ENCODE measurements around the gene STX3. TPM values are rescaled to one million over a fixed set of nuclear protein-coding genes. Genes with fewer than 3 reads are reported as not detected.

The STX3 gene
- total RNA-seq, 2 donors from 2014 or later, result 25.7 to 32.2 TPM

DNA sequence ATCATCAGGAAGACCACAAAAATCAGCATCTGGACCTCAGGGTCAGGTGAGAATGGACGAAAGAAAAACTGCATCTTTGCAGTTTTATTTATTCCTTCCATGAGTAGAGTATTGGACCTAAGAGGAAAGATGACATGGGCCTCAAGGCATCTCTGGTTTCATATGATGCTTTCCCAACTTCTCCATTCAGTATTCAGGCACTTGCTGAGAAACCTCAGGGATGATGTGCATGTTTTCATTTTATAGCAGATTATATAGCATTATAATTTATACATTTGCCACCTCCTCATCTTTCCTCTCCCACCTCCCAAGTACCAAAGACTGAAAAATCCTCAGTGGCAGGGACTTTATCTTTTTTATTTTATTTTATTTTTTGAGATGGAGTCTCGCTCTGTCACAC is 41.4 kb upstream of the STX3 start, which contains the start of gene OR10V1:
TSS of gene OR10V1 (minus strand) at position 101 of the 400 bp plus-strand sequence. CDS start at position 101, 0 bp downstream.
- H3K27ac ChIP-seq, result no peak within 1 kb of the TSS
- no peaks in the 10 kb centered on the region for H3K36me3 ChIP-seq
- no peaks in the 10 kb centered on the region for H3K27me3 ChIP-seq (replicated peaks; ENCODE audit: insufficient read depth)
- H3K4me3 ChIP-seq, result no peak within 1 kb of the TSS
- TF ChIP-seq CTCF (IDR thresholded peaks at IDR 0.05), result no peak
- DNase-seq (ENCODE audit: low spot score) (no peak), ATAC-seq (ENCODE audit: insufficient number of reproducible peaks, low FRiP score, low read depth) (no peak)
- no peaks in the 10 kb centered on the region for H3K4me1 ChIP-seq (ENCODE audit: control insufficient read depth in 1 of 2, low read depth in 2 of 2)
- no peaks in the 10 kb centered on the region for H3K9me3 ChIP-seq

DNA sequence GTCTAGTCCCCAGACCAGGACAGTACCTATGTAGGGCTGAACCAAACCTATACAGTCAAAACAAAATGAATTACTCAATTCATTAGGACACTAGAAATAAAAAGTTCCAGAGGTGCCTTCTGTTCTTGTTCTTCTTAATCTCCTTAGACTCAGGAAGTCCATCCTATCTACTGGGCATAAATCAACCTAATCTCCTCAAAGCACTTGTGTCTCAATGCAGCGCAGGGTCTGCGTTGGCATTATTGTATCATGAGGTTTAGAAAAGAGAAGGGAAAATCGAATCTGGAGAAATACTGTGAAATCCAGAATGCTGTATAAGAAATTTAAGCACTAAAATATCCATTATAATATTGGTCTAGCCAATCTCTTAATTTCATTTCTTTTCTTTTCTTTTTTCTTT is 39.1 kb upstream of the STX3 start:
- Histone ChIP-seq H3K4me1 (ENCODE audit: control insufficient read depth in 1 of 2, low read depth in 2 of 2) (no peaks in the 10 kb centered on the region), H3K9me3 (no peaks in the 10 kb centered on the region), H3K27ac (no peak overlapping the region), H3K36me3 (no peaks in the 10 kb centered on the region), H3K4me3 (no peak overlapping the region), H3K27me3 (replicated peaks; ENCODE audit: insufficient read depth) (no peaks in the 10 kb centered on the region)
- no peak for TF ChIP-seq CTCF (IDR thresholded peaks at IDR 0.05)
- DNase-seq (ENCODE audit: low spot score) (no peak), ATAC-seq (ENCODE audit: insufficient number of reproducible peaks, low FRiP score, low read depth) (no peak)

DNA sequence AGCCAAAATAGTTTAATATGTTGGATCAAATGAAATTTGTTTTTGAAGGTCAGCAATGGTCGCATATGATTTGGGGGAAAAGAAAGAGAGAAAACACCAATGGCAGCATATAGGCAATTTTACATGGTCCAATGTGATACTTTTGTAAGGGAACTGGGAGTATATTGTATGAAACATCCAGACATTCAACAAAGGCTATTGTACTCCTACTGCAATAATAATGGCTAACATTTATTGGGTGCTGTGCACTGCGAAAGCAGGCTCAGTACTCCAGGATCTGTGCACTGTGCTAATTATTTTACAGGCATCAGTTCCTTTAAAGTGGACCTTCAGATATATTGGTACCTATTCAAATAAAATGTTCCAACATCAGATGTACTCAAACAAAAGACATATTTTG is 35.6 kb upstream of the STX3 start:
- ATAC-seq (ENCODE audit: insufficient number of reproducible peaks, low FRiP score, low read depth), result no peak

GRCh38 chr11:59724066-59724465 is 31.1 kb upstream of the STX3 start:
- H3K4me1 ChIP-seq (ENCODE audit: control insufficient read depth in 1 of 2, low read depth in 2 of 2), result no peaks in the 10 kb centered on the region
- H3K9me3 ChIP-seq, result no peaks in the 10 kb centered on the region
- DNase-seq (ENCODE audit: low spot score) (no peak), ATAC-seq (ENCODE audit: insufficient number of reproducible peaks, low FRiP score, low read depth) (no peak)
- no peaks in the 10 kb centered on the region for H3K36me3 ChIP-seq
- no peak for TF ChIP-seq CTCF (IDR thresholded peaks at IDR 0.05)
- no peak overlapping the region for H3K27ac ChIP-seq
- H3K27me3 ChIP-seq (replicated peaks; ENCODE audit: insufficient read depth), result no peaks in the 10 kb centered on the region
- no peak overlapping the region for H3K4me3 ChIP-seq

More for the DNA sequence above, 35.6 kb upstream of the STX3 start:
- H3K27me3 ChIP-seq (replicated peaks; ENCODE audit: insufficient read depth), result no peaks in the 10 kb centered on the region
- no peak overlapping the region for H3K4me3 ChIP-seq
- DNase-seq (ENCODE audit: low spot score), result no peak
- no peaks in the 10 kb centered on the region for H3K9me3 ChIP-seq
- no peak overlapping the region for H3K27ac ChIP-seq
- no peaks in the 10 kb centered on the region for H3K4me1 ChIP-seq (ENCODE audit: control insufficient read depth in 1 of 2, low read depth in 2 of 2)
- H3K36me3 ChIP-seq, result no peaks in the 10 kb centered on the region
- no peak for TF ChIP-seq CTCF (IDR thresholded peaks at IDR 0.05)

- H3K4me1 ChIP-seq (ENCODE audit: control insufficient read depth in 1 of 2, low read depth in 2 of 2), result no peaks in the 10 kb centered on the region
- H3K27me3 ChIP-seq (replicated peaks; ENCODE audit: insufficient read depth), result no peaks in the 10 kb centered on the region
- no peaks in the 10 kb centered on the region for H3K36me3 ChIP-seq
- no peak overlapping the region for H3K27ac ChIP-seq
- DNase-seq (ENCODE audit: low spot score), result no peak
- TF ChIP-seq CTCF (IDR thresholded peaks at IDR 0.05), result no peak
- no peak overlapping the region for H3K4me3 ChIP-seq
- no peak for ATAC-seq (ENCODE audit: insufficient number of reproducible peaks, low FRiP score, low read depth)
- H3K9me3 ChIP-seq, result no peaks in the 10 kb centered on the region
Measured at GRCh38 chr11:59727426-59727825, 27.8 kb upstream of the STX3 start.

All from thoracic aorta (tissue), 2 donors.